SK-N-DZ (cell line): ENCODE measurements around the gene MBP.

Source experiments
- DNase-seq: peaks from one replicate; pipeline ENCODE4 v3.0.0-alpha.2; 2015; ENCODE audit warnings: low spot score

The MBP gene

DNA sequence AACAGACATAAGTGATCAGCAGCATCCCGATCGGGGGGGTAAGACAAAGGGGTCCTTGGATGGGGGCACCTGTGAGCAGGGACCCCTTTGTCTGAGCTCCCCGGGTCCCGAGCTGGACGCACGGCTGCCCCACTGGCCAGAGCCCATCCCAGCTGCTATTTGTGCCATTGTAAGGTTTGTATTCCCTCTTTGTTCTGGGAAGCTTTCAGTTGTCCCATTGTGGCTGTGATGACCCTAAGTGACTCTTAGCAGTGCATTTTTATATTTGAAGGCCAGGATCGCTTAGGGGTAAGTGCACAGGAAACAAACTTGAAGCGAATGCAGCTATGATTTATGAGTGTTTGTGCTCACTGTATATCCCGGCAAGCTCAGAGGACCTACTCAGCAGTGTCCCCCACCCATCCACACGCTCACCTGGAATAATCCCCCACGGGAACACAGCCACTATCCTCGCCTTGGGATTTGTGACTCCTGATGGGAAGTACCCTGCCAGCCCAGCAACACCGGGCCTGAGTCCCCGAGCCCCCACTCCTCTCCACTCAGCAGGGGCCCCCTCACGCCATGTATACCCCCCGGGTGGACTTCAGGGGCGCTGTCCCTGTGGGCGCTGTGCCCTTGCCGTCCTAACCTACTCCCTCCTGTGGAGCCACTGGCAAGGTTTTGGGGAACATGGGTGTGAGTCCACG, 80.1 kb downstream of the MBP start:
- DNase-seq, result no peak

DNA sequence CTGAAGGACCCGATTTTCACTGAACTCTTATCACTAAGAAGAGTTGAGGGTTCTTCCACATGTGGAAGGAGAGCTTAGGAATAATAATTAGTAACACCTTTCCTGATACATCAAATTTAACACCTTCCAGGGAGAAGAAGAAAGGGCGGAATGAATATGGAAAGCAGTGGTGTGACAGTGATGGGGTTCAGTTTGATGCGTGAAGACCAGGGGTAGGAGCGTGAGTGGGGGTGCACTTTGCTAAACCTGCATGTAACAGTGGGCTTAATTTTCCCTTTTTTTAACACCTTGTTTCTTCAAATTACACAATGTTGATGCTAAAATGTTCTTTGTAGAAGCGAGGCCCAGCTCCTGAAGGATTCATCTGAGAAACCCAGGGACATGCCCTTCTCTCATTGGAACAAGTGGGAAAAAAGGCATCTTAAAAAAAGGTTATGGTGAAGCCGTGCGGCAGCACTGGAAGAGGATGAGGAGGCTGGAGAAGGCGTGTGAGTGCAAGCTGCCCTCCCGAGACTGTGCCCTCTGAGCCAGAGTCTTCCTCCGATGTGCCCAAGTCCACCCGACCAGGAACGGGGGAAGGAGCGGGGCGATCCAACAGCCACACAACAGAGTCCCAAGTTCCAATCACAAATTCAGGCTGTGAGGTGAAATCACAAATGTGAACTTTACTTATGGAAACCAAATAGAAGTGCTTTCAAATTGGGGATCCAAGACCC, 80.8 kb downstream of the MBP start:
- DNase-seq, result no peak

DNA sequence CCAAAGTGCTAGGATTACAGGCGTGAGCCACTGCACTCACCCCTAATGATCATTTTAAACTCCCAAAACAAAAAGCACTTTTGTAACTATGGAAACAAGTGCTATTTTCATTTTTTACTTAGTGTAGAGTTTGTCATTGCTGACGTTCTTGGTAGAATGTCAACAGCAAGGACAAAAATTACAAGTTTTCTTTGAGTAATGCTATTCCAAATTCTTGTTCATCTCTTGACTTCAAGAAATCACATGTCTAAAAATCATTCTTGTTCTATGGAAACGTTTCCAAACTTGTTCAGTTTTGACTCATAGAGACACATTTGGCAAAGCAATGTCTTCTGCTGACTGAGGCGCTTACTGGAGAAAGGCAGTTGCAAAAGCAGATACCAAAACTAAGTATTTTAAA, 82.6 kb downstream of the MBP start:
- DNase-seq, result no peak

DNA sequence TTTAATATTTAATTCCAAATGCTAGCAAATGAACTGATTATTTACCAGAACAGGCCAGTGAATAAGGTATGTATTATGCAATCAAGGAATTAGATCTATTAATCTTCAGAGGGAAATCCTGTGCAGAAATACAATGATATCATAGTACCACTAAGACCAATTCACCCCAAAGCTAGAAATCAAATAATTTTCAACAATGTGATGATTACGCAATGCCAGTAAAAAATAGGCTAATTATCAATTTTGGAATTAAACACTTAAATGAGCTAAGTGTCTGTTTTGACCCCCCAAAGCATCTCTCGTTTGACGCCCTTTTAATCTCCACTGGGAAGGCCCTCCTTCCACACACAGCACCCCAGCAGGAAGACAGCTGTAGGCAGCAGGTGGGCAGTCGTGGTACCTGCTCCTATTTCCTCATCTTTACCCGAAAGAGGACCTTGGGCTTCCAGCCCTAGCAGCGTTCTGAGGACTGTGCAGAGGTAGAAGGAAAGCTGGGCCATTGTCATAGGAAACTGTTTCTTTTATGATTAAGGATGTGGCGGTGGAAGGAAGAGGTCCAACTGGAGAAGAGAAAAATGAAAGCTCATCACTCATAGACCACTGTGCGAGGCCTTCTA, 84.7 kb downstream of the MBP start:
- no peak for DNase-seq

DNA sequence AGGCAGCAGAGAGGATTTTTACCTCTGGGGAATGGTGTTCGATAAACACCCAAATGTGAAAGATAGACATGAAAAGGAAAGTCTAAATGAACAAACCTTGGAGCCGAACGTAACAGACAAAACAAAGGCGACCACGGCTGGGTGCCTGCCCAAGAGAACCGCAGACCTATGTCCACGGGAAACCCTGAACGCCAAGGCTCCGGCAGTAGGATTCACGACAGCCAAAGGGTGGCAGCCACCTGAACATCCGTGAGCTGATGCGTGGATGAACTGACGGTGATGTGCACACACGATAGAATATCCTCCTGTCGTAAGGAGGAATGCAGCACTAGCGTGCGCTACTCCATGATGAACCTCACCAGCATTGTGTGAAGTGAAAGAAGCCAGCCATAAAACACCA, 85.6 kb downstream of the MBP start:
- no peak for DNase-seq

DNA sequence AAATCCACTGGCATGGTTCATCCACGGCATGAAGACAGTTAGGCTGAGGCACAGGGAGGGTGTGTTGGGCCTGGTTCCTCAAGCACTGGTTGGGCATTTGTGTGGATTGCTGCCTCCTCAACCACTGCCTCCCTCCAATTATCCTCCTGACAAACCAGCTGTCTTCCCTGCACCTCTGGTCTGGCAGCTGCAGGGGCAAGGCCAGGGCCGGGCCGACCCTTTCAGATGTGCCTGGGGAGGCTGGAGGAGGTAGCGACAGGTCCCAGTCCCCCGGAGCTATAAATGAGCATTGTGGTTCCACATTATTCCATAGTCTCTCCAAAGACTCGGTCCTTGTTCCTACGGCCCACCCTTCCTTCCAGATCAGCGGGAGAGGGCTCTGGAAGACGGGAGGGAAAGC, 86.2 kb downstream of the MBP start:
- DNase-seq, result no peak

DNA sequence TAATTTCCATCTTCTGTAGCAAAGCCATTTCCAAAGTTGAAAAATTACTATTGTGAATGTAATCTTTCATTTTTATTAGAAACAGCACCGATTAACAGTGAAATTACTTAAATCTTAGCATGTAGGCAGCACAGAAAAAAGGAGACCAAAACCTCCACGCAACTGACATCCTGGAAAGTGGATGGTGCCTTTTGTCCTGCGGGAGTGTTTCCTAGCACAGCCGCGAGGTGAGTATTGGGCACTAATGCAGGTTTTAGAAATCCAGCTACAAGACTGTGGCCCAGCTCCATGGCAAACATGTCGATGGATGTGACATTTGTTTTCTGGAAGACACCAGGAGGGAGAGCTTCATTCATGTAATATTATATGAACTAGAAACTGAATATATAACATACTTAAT, 86.9 kb downstream of the MBP start:
- DNase-seq, result no peak

DNA sequence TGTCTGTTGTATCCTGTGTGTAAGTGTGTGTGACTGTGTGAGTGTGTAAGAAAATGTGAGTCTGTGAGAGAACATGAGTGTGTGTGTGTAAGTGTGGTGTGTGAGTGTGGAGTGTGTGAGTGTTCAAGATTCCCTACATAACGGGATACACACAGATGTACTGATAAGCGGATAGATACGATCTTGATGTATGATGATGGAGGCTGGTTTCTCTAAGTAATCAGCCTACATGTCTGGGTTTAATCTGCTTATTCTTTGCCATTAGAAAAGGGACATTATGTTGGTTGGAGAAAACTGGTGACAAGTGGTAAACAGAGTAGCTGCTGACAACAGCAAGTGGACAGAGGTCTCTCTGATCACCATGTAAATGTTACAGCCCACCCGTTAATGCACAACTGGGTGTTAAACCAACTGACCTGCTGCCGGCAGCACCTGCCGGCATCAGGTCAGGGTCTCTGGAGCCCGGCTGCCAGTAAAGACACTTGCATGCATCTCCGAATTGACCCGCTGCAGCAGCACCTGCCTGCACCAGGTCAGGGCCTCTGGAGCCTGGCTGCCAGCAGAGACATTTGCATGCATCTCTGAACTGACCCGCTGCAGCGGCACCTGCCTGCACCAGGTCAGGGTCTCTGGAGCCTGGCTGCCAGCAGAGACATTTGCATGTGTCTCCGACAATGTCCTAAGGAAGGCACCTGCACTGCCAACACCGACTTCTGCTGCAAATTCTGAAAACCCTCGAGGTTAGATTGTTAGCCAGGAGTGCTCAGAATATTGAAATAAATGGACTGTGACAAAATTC, 87.5 kb downstream of the MBP start:
- peak; percentile 7 for DNase-seq

DNA sequence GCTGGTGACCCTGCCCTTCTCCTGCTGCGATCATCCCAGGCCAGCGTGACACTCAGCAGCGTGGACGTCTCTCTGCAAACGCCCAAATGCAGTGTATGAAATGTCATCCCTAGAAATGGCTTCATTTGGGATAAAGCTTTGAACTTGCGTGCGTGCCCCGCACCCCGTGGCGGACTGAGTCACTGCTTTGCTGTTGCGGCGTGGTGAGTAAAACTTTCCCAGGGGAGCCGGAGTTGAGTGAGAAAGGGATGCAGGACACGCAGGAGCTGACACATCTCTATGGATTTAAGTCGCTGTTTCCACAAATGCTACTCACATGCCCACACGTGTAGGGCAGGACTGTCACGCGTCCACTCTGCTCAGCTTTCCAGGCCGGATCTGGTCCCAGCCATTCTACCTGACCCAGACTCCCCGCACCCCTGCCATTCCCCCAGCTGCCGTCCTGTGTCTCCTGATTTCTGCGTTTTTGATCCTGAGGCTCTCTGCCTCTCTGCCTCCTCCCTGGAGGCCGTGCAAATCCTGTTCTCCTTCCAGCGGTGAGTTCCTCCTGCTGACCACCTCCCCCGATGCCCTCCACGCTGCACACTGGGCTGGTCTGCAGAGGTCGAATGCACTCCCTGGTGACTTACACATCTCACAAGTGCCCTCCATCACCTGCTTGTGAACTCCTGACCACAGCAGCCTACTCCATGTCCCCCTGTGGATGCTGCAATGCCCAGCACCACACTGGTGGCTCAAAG, 88.9 kb downstream of the MBP start:
- no peak for DNase-seq

DNA sequence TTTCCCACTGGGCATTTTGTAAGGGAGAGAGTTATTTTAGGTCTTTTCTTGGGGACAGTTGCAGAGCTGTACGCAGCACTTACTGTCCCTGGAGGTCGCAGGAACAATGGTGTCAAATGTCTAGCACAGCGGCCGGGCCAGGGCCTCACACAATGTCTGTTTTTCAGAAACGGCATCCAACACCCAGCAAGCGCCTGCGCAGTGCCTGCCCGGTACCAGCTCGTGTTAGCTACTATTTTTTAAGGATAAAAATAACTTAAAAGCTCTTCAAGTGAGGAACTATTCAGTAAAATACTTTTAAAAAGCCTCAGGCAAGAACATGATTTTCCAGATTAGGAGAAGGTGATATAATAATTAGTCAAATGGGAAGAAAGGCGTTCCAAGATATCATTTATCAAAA, 90.0 kb downstream of the MBP start:
- no peak for DNase-seq

DNA sequence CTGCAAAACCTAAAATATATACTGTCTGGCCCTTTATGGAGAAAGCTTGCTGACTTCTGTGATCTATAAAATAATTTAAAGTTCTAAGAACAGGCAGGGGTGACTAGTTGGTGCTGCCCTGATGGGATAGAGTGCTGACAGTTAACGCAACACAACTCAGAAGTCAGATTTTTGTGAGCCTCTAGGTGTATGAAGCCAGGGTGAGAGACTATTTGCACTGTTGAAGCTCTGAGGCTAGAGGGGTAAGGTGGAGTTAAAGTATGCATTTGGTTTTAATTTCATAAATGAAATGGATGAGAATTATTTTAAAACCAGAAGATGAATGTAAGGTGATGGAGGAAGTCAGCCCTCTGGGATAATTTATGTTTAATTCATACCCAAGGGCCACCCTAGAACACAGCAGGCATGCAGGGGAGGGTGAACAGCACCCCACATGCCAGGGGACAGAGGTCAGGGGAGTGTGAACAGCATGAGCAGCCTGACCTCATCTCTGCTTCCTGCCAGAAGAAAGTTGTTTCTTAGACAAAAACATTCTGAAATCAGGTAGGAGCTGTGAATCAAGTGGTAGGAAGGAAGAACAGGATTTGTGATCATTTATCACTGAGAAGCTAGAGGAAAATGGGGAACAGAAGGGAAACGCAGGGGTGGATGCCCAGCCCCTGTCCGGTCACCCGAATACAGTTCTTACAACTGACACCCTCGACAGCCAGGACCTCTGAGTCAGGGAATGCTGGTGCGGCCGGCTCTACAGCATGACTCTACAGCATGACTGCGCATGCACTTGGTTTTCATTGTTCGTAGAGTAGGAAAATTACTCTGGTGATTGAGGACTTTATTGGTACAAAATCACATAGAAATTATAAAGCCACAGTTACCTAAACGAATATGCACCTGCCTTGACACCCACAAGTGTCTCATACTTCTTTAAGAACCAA, 93.1 kb downstream of the MBP start:
- no peak for DNase-seq

DNA sequence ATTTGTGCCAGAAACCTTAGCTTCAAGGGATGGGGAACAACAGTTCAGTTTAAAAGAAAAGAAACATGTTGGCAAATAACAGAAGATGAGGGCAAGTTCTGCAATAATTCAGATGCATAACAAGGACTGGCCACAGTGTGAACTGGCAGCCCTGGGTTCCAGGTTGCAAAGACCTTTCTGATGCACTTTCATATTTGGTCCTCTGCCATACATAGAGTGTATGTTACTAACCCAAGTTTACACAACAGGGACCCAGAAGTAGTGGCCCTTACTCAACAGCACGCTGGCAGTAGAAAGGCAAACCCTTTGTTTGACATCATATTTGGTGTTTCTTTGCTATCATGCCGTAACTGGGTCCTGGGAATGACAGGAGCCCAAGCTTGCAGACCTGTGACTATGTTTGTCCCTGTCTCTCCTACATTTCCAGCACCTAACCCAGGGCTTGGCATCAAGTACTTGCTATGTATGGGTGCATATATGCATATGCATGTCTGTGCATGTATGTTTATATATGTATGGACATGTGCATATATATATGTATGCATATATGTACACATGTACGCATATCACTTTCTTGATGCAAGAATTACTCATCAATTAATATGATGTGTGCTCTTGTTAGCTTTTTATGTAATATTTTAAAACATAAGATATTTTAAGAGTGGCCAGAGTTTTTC, 94.3 kb downstream of the MBP start:
- DNase-seq, result no peak

DNA sequence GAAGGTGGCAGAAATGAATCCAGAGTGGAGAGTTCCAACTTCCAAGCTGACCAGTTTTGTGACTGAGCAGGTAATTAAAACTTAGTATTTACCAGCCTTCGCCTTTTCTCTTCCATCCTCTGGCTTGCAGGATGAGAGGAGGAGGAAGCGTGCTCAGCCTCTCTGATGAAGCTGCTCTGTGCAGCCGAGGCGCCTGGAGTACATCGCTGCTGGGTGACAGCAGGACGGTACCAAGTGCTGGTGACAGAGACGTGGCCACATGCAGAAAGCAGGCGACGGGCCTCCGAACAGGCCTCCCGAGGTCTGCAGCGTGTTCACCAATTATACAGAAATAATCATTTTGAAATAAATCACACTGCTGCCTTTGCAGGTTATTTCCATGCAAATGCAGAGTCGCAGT, 95.0 kb downstream of the MBP start:
- no peak for DNase-seq

DNA sequence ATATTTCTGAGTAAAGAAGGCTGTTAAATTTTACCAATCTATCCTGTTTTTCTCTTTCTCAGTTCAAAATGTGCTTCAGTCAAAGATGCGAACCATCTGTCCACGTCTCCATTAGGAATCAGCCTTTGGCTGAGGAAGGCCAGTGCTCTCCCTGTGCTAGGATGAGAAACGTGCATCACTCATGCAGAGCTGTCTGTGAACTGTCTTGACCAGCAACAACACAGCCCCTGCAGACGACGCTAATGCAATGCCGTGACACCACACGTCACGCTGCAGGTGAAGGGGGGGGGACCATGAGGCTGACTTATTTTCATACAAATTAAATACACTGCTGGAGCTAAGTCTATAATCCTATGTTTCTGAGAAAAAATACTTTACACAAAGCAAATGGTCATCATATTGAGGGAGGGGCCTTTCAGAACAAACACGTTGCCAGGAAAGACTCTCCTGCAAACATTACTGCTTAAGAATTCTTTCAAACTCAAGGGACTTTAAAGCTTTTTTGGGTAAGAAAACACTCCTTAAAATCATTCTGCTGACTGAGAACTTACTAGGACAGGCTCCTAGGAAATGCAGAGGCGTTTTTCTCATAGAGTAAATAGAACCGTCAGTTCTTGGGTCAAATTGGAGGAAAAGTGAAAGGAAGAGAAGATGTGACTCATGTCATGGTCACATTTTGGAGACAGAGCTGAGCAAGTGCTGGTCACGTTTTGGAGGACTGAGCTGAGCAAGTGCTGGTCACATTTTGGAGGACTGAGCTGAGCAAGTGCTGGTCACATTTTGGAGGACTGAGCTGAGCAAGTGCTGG, 97.0 kb downstream of the MBP start:
- no peak for DNase-seq

DNA sequence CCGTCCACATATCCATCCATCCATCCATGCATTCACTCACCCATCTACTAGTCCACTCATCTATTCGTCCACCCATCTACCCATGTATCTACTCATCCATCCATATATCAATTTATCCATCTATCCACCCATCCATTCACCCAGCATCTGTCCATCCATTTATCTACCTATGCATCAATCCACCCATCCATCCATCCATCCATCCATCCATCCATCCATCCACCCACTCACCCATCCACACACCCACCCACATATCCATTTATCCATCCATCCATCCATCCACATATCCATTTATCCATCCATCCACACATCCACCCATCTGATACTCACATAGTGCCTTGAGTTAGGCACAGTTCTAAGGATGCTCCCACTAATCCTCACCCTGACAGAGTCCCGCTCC, 99.0 kb downstream of the MBP start:
- DNase-seq, result no peak

DNA sequence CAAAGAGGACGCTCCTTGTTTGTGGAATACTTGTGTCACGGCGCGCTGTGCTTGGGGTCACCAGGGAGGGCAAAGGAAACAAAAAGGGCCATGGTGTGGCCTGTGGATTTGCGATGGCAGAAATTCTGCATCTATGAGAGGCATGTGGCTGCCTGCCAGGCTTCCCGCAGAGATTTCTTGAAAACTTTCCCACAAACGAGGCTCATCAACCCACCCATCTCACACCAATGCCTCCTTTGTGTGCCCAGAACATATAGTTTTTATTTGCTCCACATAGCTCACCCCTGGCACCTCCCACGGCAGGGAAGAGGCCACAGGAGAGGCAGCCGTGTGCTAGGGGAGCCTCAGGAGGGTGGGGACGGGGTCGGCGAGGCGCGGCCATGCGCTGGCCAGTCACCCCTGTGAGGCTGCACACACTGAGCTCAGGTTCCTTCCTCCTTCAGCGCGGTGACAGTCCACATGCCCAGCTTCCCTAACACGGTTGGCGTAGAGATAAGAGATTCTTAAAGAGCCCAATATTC, 100.3 kb downstream of the MBP start:
- DNase-seq, result no peak

DNA sequence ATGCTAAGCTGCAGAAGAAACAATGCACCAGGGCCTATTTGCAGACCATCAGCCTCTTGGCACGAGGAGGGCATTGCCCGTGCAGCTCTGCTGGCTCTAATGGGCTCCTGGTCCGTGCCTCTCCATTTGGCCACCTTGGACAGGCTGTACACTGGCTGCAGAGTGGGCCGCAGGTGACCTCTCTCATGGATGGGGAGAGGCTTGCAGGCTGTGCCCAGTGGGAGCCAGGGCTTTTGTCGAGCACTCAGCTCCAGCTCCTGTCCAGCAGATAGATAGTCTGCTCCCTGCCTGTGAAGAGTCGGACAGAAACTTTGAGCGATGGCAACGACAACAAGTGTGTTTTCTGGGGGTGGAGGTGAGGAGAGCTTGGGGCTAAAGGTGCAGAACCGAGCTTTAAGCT, 100.9 kb downstream of the MBP start:
- no peak for DNase-seq

DNA sequence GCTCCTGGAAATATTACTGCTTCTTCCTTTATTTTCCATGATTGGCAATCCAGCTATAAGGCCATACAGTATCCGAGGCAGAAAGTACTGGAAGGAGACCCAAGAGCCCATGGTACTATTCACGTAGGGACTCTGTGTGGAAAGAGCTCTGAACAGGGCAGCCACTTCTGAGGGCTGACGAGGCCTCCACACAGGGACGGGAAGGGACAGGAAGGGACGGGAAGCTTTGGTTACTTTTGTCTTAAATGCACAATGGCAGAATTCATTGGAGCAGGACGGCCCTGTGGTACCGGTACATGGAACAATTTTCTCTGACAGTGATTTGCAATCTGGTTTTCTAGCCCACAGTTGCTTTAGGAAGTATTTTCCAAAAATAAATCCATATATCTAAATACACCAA, 102.4 kb downstream of the MBP start:
- DNase-seq, result no peak

DNA sequence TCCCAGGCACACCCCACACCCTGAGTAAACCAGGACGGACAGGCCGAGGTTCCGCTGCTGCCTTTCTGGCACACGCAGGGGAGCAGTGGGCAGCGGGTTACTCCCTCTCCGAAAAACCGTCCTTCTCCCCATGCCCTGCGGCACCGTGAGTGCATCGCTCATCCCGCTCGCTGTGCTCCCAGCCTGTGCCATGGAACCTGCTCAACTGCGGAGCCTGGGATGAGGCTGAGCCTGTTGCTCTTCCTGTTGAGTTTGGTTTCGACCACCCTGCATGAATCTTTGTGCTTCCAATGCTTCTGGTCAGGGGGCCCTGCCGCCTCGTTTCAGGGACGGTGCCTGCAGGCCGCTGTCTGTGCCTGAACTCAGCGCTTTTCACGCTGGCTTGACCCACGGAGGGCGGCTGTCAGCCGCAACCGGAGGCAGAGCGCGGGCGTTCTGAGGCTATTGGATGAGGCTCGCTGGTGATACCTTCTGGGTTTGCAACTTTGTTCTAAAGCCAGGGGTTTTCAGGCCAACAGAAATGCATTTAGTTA, 106.7 kb downstream of the MBP start:
- no peak for DNase-seq
